Neuronal stem cell (in vitro differentiated cells): ENCODE measurements around the gene MISP.
A peak's percentile ranks its signal among the peaks of the same experiment; 100 is the strongest.

ENCODE experiments used
- DNase-seq: peaks from one replicate; pipeline ENCODE4 v3.0.0-alpha.2; 2013; ENCODE audit warnings: low spot score
- H2AFZ ChIP-seq: one replicate; pipeline ENCODE4 v1.6.1; 2013; ENCODE audit warnings: mild to moderate bottlenecking, low read length, inconsistent platforms
- H2AK5ac ChIP-seq: 2 replicates; pipeline ENCODE4 v1.6.1; 2013; ENCODE audit warnings: low read depth, mild to moderate bottlenecking, inconsistent platforms, low read length, moderate library complexity, mixed read lengths
- H2BK120ac ChIP-seq: 2 replicates; pipeline ENCODE4 v1.6.1; 2013; ENCODE audit warnings: low read depth, mild to moderate bottlenecking, inconsistent platforms, low read length, moderate library complexity, mixed read lengths
- H2BK12ac ChIP-seq: one replicate; pipeline ENCODE4 v1.6.1; 2013; ENCODE audit warnings: low read length, inconsistent platforms
- H2BK15ac ChIP-seq: 2 replicates; pipeline ENCODE4 v1.6.1; 2013; ENCODE audit warnings: mild to moderate bottlenecking, low read length, inconsistent platforms, mixed read lengths
- H2BK5ac ChIP-seq: one replicate; pipeline ENCODE4 v1.6.1; 2013; ENCODE audit warnings: inconsistent platforms, mild to moderate bottlenecking, low read length, moderate library complexity
- H3K14ac ChIP-seq: one replicate; pipeline ENCODE4 v1.6.1; 2013; ENCODE audit warnings: low read length, inconsistent platforms
- H3K18ac ChIP-seq: 2 replicates; pipeline ENCODE4 v1.6.1; 2013; ENCODE audit warnings: low read length, inconsistent platforms
- H3K23ac ChIP-seq: 2 replicates; pipeline ENCODE4 v1.6.1; 2013; ENCODE audit warnings: low read depth, mild to moderate bottlenecking, mixed read lengths, low read length, inconsistent platforms; ENCODE audit not compliant: poor library complexity
- H3K27ac ChIP-seq: replicated peaks from 3 replicates; pipeline ENCODE4 v1.5.1; 2013; ENCODE audit warnings: low read length, inconsistent platforms
- H3K27me3 ChIP-seq, 3 experiments: 2 replicates each; pipeline ENCODE4 v1.6.1; 2013; ENCODE audit warnings: low read length in 3 of 3, mild to moderate bottlenecking in 2 of 3, inconsistent platforms in 1 of 3, low read depth in 1 of 3, mixed read lengths in 1 of 3, moderate library complexity in 1 of 3; ENCODE audit not compliant: control insufficient read depth in 3 of 3, insufficient read depth in 3 of 3
- H3K36me3 ChIP-seq, 2 donors: replicated peaks in 1 of 2; 2 replicates each; pipeline ENCODE4 v1.6.1; 2013; ENCODE audit warnings: low read length in 2 of 2; ENCODE audit not compliant: control insufficient read depth in 2 of 2, insufficient read depth in 2 of 2
- H3K4ac ChIP-seq: 2 replicates; pipeline ENCODE4 v1.6.1; 2013; ENCODE audit warnings: inconsistent platforms, mild to moderate bottlenecking, low read length, moderate library complexity
- H3K4me1 ChIP-seq, 2 donors: 1 replicate in 1 of 2; 2 replicates in 1 of 2; pipeline ENCODE4 v1.6.1; 2013; ENCODE audit warnings: low read length in 2 of 2, low read depth in 1 of 2; ENCODE audit not compliant: control insufficient read depth in 2 of 2, insufficient read depth in 1 of 2
- H3K4me2 ChIP-seq: one replicate; pipeline ENCODE4 v1.6.1; 2013; ENCODE audit warnings: mild to moderate bottlenecking, low read length, inconsistent platforms; ENCODE audit not compliant: insufficient read depth, poor library complexity, severe bottlenecking
- H3K4me3 ChIP-seq, 2 donors: 2 replicates each; pipeline ENCODE4 v1.5.1; 2013; ENCODE audit warnings: low read length in 2 of 2, mild to moderate bottlenecking in 2 of 2, inconsistent platforms in 1 of 2, moderate library complexity in 1 of 2
- H3K79me1 ChIP-seq: one replicate; pipeline ENCODE4 v1.6.1; 2013; ENCODE audit warnings: low read depth, mild to moderate bottlenecking, inconsistent platforms, low read length, moderate library complexity
- H3K9ac ChIP-seq: one replicate; pipeline ENCODE4 v1.6.1; 2013; ENCODE audit warnings: mild to moderate bottlenecking, low read depth, low read length, inconsistent platforms; ENCODE audit not compliant: poor library complexity
- H3K9me3 ChIP-seq, 2 donors: replicated peaks in 1 of 2; 2 replicates each; pipeline versions ENCODE3 to v1.6.1; 2013; ENCODE audit warnings: low read length in 2 of 2, mild to moderate bottlenecking in 2 of 2, inconsistent platforms in 1 of 2, low read depth in 1 of 2, mixed read lengths in 1 of 2, moderate library complexity in 1 of 2; ENCODE audit not compliant: control insufficient read depth in 2 of 2, insufficient read depth in 1 of 2
- H4K8ac ChIP-seq: one replicate; pipeline ENCODE4 v1.6.1; 2013; ENCODE audit warnings: low read depth, mild to moderate bottlenecking, inconsistent platforms, low read length, moderate library complexity
- H4K91ac ChIP-seq: one replicate; pipeline ENCODE4 v1.6.1; 2013; ENCODE audit warnings: low read length, low read depth, mild to moderate bottlenecking, inconsistent platforms; ENCODE audit not compliant: poor library complexity
- WGBS, 2 donors: extraction: QIAGEN DNeasy Blood & Tissue Kit; methylation state at CpG; one replicate each; pipeline ENCODE4 v1.1.7; 2013; ENCODE audit warnings: missing lambda C conversion rate in 2 of 2, mixed read lengths in 1 of 2; ENCODE audit not compliant: insufficient read length in 2 of 2, insufficient replicate concordance in 1 of 2; ENCODE audit errors: extremely low coverage in 2 of 2; 5-methylcytosine and 5-hydroxymethylcytosine counted together

MISP gene

DNA sequence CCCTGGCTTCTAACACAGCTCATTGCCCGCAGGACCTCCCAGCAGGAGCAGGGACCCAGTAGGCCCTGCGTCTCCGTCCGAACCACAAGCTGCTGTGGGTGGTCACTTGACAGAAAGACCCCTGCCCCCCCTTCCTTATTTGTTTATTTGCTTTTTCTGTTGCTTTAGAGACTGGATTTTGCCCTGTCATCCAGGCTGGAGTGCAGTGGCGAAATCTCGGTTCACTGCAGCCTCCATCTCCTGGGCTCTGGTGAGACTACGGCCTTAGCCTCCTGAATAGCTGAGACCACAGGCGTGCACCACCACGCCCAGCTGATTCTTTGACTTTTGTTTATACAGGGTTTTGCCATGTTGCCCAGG is 38.8 kb downstream of the MISP start:
- H2BK5ac ChIP-seq = peak overlapping the region; percentile 91
- H3K14ac ChIP-seq = no peak overlapping the region
- peak overlapping the region; percentile 90 for H2AK5ac ChIP-seq
- peak overlapping the region; percentile 85 for H3K23ac ChIP-seq
- H2BK15ac ChIP-seq = peak overlapping the region; percentile 96
- peak overlapping the region; percentile 11 to 41 for H3K4me3 ChIP-seq
- H3K18ac ChIP-seq = peak overlapping the region; percentile 96
- peak overlapping the region; percentile 87 for H2AFZ ChIP-seq
- no peak overlapping the region for H4K91ac ChIP-seq
- H3K27ac ChIP-seq = peak overlapping the region; percentile 85
- no peak for DNase-seq
- H3K79me1 ChIP-seq = no peaks in the 10 kb centered on the region
- peak overlapping the region; percentile 64 for H3K9ac ChIP-seq
- H2BK12ac ChIP-seq = no peak overlapping the region
- no peaks in the 10 kb centered on the region for H3K36me3 ChIP-seq
- H2BK120ac ChIP-seq = peak overlapping the region; percentile 98
- H3K4me2 ChIP-seq = no peak overlapping the region
- H4K8ac ChIP-seq = no peak overlapping the region
- H3K9me3 ChIP-seq = no peaks in the 10 kb centered on the region
- H3K4me1 ChIP-seq = peaks cover 13 to 16% of the 10 kb centered on the region in 2 donors
- no peaks in the 10 kb centered on the region for H3K27me3 ChIP-seq
- no CpG with 5 or more reads among the region's 9 CpGs for WGBS, 2 donors
- no peak overlapping the region for H3K4ac ChIP-seq

DNA sequence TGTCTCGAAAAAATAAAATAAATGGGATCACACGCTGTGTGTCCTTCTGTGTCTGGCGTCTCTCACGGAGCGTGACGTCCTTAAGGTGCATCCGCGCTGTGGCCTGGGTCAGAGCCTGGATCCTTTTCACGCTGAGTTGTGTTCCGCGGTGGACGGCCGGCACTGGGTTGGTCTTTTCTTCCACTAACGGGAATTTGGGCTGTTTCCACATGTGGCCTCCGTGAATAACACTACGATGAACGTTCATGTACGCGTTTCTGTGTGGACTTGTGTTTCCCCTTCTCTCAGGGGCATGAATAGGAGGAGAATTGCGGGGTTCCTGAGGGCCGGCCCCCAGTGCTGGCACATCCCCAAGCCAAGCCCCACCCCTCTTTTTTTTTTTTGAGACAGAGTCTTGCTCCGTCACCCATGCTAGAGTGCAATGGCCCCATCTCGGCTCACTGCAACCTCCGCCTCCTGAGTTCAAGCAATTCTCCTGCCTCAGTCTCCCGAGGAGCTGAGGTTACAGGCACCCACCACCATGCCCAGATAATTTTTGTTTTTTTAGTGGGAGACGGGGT is 40.2 kb downstream of the MISP start:
- H3K4ac ChIP-seq = no peak overlapping the region
- no peak overlapping the region for H2BK12ac ChIP-seq
- H3K79me1 ChIP-seq = no peaks in the 10 kb centered on the region
- no peak overlapping the region for H4K91ac ChIP-seq
- no peaks in the 10 kb centered on the region for H3K9me3 ChIP-seq
- no CpG with 5 or more reads among the region's 26 CpGs for WGBS, 2 donors
- peak overlapping the region; percentile 52 for H3K23ac ChIP-seq
- H2BK120ac ChIP-seq = no peak overlapping the region
- peak overlapping the region; percentile 89 for H3K14ac ChIP-seq
- H2BK15ac ChIP-seq = peak overlapping the region; percentile 71
- no peak overlapping the region for H3K27ac ChIP-seq
- H3K36me3 ChIP-seq = no peaks in the 10 kb centered on the region
- H3K4me3 ChIP-seq = no peak overlapping the region
- no peak overlapping the region for H3K4me2 ChIP-seq
- peaks cover 13 to 16% of the 10 kb centered on the region in 2 donors for H3K4me1 ChIP-seq
- H4K8ac ChIP-seq = peak overlapping the region; percentile 48
- no peak overlapping the region for H3K18ac ChIP-seq
- DNase-seq = no peak
- peak overlapping the region; percentile 89 for H2AK5ac ChIP-seq
- no peak overlapping the region for H3K9ac ChIP-seq
- no peak overlapping the region for H2BK5ac ChIP-seq
- no peak overlapping the region for H2AFZ ChIP-seq
- H3K27me3 ChIP-seq = no peaks in the 10 kb centered on the region

DNA sequence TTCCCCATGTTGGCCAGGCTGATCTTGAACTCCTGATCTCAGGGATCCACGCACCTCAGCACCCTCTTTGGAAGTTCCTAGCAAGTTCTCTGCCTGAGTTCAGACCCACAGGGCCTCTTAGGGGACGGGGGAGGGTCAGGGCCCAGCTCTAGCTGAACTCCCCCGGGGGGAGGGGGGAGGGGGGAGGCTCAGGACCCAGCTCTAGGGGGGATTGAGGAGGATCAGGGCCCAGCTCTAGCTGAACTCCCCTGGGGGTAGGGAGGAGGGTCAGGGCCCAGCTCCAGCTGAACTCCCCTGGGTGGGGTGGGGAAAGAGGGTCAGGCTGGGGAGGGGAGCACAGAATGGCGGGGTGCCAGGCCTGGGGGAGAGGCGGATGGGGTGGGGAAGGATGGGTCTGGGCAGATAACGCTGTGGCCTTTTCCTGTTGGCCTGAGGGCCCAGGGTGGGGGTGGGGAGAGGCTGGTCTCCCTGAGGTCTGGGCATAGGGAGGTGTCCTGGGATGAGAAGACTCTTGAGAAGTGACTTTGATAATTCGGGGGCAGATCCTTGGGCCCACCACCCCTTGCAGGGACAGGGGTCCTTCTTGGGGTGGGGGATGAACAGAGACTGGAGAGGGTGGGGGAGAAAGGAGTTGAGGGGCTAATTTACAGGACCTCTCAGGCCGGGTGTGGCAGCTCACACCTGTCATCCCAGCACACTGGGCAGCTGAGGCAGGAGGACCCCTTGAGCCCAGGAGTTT is 40.8 kb downstream of the MISP start:
- WGBS, 2 donors = no CpG with 5 or more reads among the region's 8 CpGs
- no peak overlapping the region for H4K91ac ChIP-seq
- H2BK12ac ChIP-seq = no peak overlapping the region
- H2BK5ac ChIP-seq = no peak overlapping the region
- H3K4me2 ChIP-seq = no peak overlapping the region
- no peak overlapping the region for H3K27ac ChIP-seq
- no peaks in the 10 kb centered on the region for H3K9me3 ChIP-seq
- H3K4me3 ChIP-seq = no peak overlapping the region
- peaks cover 13 to 16% of the 10 kb centered on the region in 2 donors for H3K4me1 ChIP-seq
- H2AK5ac ChIP-seq = peak overlapping the region; percentile 8
- no peak overlapping the region for H3K9ac ChIP-seq
- no peak overlapping the region for H4K8ac ChIP-seq
- no peaks in the 10 kb centered on the region for H3K27me3 ChIP-seq
- H3K4ac ChIP-seq = no peak overlapping the region
- DNase-seq = no peak
- no peak overlapping the region for H2AFZ ChIP-seq
- no peak overlapping the region for H3K14ac ChIP-seq
- no peak overlapping the region for H3K18ac ChIP-seq
- no peaks in the 10 kb centered on the region for H3K36me3 ChIP-seq
- H3K23ac ChIP-seq = no peak overlapping the region
- no peaks in the 10 kb centered on the region for H3K79me1 ChIP-seq
- peak overlapping the region; percentile 75 for H2BK15ac ChIP-seq
- peak overlapping the region; percentile 17 for H2BK120ac ChIP-seq

DNA sequence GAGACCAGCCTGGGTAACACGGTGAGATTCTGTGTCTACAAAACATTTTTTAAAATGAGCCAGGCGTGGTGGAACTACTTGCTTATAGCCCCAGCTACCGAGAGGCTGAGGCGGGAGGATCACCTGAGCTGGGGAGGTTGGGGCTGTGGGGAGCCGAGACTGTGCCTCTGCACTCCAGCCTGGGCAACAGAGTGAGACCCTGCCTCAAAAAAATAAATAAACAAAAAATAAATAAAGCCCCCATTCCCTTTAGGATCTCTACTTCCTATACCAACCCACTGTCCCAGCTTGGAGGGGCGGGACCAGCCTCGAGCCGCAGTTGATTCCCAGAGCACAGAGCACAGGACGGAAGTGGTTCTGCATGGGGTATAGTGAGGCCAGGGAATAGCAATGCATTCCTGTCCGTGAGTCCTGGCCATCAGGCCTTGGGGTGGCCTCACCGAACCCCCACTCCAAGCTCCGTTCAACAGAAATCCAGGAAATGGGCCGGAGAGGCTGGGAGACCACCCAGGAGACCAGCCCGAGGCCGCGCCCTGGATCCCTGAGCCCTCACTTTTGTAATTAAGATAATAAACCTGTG is 41.5 kb downstream of the MISP start:
- no peak for DNase-seq
- Histone ChIP-seq H3K27me3 (no peaks in the 10 kb centered on the region), H3K9me3 (no peaks in the 10 kb centered on the region), H3K4me1 (peaks cover 13 to 16% of the 10 kb centered on the region in 2 donors), H3K79me1 (no peaks in the 10 kb centered on the region), H2BK15ac (peak overlapping the region; percentile 75), H3K4ac (no peak overlapping the region), H4K8ac (no peak overlapping the region), H3K9ac (no peak overlapping the region), H2BK12ac (no peak overlapping the region), H2AFZ (no peak overlapping the region), H3K18ac (no peak overlapping the region), H3K36me3 (no peaks in the 10 kb centered on the region), H3K27ac (no peak overlapping the region), H2AK5ac (peak overlapping the region; percentile 8), H2BK5ac (no peak overlapping the region), H3K23ac (no peak overlapping the region), H3K14ac (no peak overlapping the region), H2BK120ac (no peak overlapping the region), H4K91ac (no peak overlapping the region), H3K4me2 (no peak overlapping the region), H3K4me3 (no peak overlapping the region)
- no CpG with 5 or more reads among the region's 16 CpGs for WGBS, 2 donors
